GM18907 (cell line): Measurements from ENCODE around the gene FBXO11.

Source experiments
- ATAC-seq: cut with Tn5 transposase; IDR thresholded peaks from one replicate; pipeline ENCODE4 v1.9.1; 2021; ENCODE audit warnings: mild to moderate bottlenecking, moderate library complexity; ENCODE audit not compliant: unreplicated experiment

The FBXO11 gene

DNA sequence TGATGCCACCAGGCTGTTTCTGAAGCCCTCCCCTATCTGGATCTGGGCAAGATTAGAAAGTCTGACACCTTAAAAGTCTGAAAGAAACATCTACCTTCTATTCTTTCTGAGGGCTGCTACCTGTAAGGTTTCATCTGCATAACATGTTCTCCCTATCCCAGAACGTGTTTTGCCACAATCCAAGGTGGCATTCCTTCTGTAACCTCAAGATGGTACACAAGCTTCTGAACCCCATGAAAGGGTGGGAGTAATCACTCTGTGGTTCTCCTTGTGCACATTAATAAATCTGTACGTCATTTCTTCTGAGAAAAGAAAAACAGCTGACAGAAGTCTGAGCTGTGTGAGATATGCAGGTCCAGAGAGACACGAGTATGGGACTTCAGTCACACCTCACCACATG lies 165.2 kb downstream of the FBXO11 start:
- ATAC-seq: no peak
